GM21423 (cell line): ENCODE results near the gene ARHGEF4.

Experiments used
- ATAC-seq: cut with Tn5 transposase; IDR thresholded peaks from one replicate; pipeline ENCODE4 v1.9.1; 2021; ENCODE audit warnings: mild to moderate bottlenecking, moderate library complexity; ENCODE audit not compliant: unreplicated experiment

The ARHGEF4 gene

DNA sequence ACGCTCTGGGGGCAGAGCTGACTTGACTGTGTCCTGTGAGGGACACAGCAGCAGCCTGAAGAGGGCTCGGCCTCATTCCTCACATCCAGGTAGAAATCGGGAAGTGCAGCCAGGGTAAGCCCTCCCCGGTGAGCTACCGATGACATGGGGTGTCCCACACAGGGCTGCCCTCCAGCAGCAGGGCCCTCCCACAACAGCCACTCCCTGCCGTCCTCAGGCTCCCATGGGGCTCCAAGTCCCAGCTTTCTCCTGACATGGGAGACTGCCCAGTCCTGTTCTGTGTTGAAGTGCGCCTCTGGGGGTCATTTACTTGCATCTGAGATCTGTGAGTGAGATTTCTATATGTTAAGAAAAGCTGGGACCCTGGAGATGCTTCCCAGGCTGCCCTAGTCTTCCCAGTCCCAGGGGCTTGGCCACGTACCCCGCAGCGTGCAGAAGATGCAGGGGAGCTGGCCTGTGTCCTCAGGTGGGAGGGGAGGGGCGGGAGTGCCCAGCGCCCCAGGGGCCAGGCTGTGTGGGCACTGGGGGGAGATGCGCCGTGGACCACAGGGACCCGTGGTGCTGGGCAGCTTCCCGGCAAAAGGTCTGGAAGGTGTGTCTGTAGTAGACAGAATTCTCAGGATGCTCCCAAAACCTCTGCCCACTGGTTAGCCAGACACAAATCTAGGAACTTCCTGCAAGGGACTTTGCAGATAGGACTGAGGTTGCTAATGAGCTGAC, 168.7 kb downstream of the ARHGEF4 start:
- no peak for ATAC-seq

DNA sequence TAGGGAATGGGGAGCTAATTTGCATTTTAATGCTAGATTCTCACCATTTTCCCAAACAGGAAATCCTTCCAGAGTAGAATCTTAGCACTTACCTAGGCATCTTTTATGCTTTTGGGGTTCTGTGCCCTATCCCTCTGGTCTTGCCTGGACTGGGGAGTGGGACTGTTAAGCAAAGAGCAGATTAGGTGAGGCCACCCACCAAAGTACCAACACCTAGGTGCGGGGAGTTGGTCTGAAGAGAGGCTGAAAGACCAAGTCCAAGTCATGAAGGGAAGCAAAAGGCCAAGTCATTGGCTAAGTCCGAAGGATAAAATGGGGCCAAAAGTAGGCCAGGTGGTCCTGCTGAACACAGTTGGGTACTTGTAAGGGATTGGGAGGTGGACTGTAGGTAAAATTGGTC, 169.8 kb downstream of the ARHGEF4 start:
- ATAC-seq, result no peak

DNA sequence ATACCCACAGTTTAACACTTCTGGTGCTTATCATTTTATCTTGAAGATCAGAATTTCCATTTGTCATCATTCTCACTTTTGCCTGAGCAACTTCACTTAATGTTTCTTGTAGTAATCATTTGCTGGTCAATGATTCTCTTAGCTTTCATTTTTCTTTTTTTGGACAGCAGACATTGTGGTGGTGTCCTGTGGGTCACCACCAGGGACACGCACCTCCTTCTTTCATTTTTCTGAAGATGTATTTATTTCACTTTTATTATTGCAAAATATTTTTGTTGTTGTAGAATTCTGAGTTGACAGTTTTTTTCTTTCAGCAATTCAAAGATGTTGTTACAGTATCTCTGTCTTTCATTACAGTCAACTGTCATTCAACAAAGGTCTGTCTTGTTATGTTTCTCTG, 172.3 kb downstream of the ARHGEF4 start:
- ATAC-seq, result no peak

DNA sequence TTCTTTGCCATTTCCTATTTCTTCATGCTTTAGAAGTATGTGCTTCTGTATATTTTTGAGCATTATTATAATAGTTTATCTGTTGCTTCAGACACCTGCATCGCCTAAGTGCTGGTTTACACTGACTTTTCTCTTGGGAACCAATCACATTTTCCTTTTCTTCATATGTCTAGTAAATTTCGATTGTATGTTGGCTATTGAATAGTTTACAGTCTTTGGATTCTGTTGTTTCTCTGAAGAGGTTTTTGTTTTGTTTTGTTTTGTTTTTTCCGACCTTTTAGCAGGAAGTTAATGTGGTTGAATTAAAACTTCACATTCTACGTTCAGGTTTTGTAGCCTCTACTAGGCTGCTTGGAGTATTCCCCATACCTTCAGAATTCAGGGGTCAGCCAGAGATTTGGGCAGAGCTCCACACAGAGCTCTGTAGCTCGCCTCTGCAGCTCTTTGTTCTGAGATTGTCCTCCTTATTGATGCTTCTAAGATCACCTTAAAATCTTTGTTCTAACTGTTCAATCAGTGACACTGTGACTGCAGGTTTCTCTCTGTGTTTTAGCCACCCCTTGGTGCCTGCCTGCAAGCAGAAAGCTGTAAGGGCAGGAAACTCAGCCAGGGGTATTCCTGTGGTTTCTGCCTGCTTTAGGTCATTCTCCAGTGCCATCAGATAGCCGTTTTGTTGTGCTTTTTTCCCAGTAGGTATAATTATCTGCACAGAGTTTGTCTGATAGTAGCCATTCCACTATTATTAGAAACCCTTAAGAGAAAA, 173.2 kb downstream of the ARHGEF4 start:
- no peak for ATAC-seq

DNA sequence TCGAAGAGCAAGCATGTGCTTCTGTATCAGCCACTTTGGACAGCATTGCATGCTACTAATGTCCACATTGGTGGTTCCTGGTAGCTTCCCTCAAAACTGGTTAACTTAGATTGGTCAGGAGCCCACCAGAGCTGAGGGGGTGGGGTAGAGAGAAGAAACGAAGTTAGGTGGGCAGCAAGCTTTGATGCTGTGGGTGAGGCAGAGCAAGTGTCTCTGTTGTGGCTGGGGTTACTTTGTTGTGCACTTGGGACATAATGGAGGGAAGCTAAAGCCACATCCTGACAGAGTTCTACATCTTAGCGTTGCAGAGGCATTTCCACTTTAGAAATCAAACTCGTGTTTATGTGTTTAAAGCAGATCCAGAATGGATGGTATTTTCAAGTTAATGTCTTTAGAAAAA, 173.9 kb downstream of the ARHGEF4 start:
- no peak for ATAC-seq

GRCh38 chr2:131011486-131011885, 174.8 kb downstream of the ARHGEF4 start:
- ATAC-seq, result no peak

DNA sequence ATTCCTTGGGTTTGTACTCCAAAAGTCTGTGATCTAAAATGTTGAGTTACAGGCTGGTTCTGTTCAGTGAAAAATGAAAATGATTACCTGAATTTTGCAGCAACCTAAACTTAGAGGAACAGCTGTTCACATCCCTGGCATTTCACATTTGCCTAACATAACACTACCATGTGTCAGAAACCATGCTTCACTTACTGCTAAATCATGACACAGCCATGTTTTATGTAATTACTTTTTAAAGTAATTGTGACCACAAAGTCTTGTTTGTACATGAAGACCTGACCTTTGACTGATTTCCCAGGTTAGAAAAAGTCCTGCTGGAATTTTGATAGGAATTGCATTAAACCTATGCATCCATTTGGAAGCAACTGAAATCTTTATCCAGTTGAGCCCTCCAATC, 177.4 kb downstream of the ARHGEF4 start:
- no peak for ATAC-seq

- no peak for ATAC-seq
These were observed 179.1 kb downstream of the ARHGEF4 start for GRCh38 chr2:131015764-131016163.

DNA sequence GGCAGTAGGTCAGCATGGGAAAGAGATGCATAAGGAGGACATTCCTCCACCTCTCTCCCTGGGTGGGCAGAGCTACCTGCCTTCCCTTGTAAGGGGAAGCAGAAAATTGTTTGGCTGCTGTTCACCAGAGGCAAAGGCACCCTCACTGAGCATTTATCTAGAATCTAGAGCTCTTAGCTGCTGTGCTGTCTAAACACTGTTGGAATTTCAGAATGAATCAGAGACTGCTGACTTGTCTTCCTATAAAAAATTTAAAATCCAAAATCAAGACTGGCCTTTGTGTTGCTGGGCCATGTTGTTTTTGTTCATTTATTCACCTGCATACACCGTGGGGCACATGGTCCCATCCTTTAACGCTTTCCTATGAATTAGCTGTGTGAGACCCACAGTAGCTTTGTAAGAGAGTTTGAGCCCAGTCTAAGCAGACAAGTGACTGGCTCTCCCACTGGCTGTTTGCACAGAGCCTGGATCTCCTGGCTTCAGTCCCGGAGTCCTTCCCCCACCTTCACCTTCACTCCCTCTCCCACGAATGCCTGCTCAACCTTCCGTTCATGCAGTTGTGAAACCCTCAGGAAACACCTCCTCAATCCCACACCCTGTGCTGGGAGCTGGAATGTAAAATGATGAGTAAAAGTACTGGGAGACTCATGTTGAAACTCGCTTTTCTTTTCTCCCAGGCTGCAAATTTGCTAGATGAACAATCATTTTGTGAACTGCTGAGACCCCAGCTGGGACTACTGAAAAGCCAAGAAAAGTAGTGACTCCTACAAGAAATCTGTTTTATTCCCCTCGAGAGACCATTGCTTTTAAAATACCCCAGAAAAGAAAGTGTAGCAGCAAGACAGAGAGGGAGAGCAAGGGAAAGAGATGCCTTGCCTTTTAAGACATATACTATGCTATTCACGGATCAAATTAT, 180.4 kb downstream of the ARHGEF4 start:
- no peak for ATAC-seq

- ATAC-seq, result no peak
These were observed 186.0 kb downstream of the ARHGEF4 start for GRCh38 chr2:131022731-131023130.

DNA sequence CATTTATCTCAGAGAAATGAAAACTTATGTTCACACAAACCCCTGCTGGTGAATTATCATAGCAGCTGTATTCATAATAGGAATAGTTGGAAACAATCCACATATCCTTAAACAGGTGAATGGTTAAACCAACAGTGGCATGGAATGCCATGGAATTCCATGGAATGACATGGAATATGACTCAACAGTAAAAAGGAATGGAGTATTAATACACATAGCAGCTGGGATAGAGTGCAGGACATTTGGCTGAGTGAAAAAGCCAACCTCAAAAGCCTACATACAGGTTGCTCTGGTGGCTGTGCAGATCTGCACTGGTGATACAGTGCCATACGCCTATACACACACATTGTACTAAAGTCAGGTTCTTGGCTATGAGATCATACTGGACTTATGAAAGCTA, 187.0 kb downstream of the ARHGEF4 start:
- ATAC-seq, result no peak

DNA sequence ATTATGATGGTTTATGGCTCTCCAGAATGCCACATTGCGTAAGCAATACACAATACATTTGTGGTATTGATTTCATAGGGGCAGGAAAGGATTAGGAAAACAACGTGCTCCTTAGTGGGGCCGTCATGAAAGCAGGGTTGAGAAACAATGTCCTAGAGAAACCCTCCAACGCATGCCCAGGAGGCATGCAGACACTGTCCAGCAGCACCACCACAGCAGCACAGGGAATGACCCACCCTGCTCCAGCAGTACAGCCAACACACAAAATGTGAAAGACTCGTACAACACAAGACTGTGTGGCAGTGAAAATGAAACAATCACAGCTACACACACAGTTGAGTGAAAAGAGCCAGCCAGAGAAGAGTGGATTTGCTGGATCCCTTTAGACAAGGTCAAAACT, 190.2 kb downstream of the ARHGEF4 start:
- ATAC-seq, result no peak

DNA sequence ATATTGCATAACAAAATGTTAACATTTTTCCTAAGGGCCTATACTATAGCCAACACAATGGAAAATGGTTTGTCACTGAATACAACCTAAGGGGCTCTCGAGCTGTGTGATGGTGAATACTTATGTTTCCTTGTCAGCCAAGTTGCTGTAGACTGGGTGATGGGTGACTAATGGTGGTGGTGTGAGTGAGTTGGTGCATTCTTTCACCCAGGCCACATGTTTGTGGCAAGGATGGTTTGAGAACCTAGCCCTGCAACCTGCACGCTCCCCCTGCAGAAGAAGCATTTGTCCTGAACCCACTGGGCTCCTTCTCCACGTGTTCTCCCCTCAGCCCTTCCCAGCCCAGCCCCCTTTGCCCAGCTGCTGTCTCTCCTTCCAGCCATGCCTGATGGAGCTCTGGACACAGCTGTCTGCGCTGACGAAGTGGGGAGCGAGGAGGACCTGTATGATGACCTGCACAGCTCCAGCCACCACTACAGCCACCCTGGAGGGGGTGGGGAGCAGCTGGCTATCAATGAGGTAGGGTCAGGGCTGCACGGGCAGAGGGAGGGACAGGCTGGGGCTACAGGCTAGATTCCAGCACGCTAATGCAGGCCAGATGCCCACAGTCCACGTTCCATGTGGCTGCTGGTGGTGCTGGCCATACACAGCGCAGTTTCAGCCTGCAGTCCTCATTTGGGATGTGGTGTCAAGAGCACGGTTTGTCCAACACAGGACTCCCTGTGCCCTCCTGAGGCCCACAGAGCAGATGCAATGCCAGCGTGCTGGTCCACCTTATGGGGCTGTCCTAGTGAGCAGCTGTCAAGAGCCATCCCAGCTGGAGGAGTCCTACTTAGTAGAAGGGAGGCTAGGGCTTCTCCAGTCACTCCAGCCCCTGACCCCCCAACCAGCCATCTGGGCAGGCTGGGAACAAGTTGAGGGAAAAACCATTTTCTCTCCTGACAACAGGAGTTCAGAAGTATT, 191.1 kb downstream of the ARHGEF4 start:
- no peak for ATAC-seq

GRCh38 chr2:131029812-131030211, 193.1 kb downstream of the ARHGEF4 start:
- ATAC-seq, result no peak

- no peak for ATAC-seq
These were observed 193.8 kb downstream of the ARHGEF4 start for GRCh38 chr2:131030478-131030971.

GRCh38 chr2:131031431-131031841, 194.7 kb downstream of the ARHGEF4 start:
- ATAC-seq, result no peak

DNA sequence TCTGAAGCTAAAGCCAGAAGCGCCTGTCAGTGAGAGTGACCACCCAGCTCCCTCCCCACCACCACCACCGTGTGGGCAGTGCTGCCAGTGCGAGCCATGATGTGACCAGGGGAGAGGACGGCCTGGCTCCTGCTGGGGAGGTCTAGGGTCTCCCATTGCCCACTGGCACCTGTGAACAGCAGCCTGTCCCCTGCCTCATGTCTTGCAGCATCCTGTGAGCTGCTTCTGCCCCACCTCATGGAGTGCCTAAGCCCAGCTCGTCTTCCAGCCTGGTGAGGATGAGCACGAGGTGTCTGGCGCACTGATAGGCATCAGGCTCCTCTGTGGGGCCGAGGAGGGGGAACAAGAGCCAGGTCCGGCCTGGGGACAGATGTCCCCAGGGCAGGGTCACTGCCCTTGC, 195.2 kb downstream of the ARHGEF4 start:
- no peak for ATAC-seq

- no peak for ATAC-seq
These were observed 195.7 kb downstream of the ARHGEF4 start for GRCh38 chr2:131032393-131032836.

GRCh38 chr2:131033786-131034121, 197.0 kb downstream of the ARHGEF4 start:
- ATAC-seq, result no peak
